IPS-11a (cell line): ENCODE data around the gene ANAPC2.

Experiments
- H3K4me3 ChIP-seq: one replicate; pipeline ENCODE4 v1.5.1; 2013; ENCODE audit warnings: low read depth, low read length, control low read depth

The ANAPC2 gene

DNA sequence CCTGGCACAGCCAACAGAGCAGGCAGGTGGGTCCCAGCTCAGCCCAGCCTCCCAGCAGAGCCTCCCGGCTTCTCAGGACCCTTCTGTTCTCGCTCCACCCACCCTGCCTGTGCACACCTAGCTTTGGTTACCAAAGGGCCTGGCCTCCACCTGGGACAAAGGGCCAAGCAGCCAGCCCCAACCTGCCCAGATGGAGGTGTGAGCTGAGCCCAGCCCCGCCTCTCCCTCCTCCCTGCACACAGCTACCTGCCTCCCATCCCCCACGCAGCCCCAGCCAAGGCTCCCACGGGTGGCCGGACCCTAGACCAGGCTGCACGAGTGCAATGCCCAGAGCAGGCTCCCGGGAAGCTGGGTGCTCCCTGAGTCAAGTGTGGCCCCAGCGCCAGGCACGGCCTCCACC lies 6.5 kb upstream of the ANAPC2 start:
- no peak overlapping the region for H3K4me3 ChIP-seq

DNA sequence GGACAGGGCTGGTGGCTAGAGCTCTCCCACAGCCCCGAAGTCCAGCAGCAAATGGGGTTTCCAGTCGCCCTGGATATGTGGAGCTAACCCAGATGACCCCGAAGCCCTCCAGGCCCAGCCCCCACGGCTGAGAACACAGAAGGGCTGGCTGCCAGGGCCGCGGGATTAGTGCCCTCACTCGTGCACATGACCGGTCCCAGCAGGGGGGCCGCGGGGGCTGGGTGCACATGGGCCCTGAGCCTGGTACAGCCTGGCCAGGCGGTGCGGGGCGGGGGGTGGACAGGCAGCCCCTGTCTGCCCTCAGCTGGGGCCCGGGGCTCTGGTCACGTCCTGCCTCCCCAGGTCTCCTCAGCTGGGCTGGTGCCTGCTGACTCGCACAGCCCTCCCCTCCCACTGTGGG lies 6.0 kb upstream of the ANAPC2 start:
- no peak overlapping the region for H3K4me3 ChIP-seq

DNA sequence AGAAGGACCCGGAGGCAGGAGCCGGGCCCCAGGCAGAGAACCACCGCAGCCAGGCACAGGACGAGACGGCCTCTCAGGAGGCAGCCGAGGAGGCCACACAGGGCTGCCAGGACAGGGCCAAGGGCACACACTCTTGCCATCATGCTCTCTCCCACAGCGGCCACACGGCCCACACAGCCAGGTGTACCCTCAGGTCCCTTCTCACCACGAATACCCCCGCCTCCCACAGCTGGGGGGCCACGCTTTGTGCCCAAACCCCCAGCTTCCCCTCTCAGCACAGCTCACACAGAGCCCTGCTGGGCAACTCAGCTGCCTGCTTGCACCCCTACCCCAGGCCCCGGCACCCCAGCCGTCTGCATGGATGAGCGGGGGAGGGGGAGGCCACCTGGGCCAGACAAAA lies 5.4 kb upstream of the ANAPC2 start:
- no peak overlapping the region for H3K4me3 ChIP-seq

DNA sequence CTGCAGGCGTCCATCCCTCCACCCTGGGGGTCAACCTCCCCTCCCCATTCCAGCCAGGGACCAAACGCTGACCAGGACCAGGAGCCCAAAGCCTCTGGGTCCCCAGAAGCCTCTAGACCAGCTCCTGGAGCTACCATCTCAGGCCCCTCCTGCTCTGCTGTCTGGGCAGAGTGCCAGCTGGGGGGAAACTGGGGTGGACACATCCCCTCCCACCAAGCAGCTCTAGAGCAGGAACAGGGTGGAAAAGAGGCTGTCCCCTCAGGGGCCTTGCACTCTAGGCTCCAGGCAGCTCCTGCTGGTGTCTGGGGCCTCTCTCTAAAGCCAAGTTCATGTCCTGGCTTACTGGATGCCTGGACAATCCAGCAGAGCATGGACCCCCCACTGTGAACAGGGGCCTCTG lies 4.5 kb upstream of the ANAPC2 start:
- H3K4me3 ChIP-seq = no peak overlapping the region

DNA sequence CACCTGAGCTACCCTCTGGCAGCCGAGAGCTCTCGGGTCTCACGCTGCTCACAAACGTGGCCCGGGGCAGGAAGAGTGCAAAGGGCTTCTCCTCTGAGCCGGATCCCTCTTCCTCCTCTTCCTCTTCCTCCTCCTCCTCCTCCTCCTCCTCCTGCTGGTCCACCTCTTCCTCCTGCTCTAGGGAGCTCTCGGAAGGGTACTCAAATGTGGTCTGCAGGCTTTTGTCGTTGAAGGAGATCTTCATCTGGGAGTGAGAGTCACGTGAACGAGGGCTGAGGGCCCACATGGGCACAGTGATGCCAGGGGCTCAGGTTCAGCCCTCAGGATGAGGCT lies 4.1 kb upstream of the ANAPC2 start:
- no peak overlapping the region for H3K4me3 ChIP-seq

DNA sequence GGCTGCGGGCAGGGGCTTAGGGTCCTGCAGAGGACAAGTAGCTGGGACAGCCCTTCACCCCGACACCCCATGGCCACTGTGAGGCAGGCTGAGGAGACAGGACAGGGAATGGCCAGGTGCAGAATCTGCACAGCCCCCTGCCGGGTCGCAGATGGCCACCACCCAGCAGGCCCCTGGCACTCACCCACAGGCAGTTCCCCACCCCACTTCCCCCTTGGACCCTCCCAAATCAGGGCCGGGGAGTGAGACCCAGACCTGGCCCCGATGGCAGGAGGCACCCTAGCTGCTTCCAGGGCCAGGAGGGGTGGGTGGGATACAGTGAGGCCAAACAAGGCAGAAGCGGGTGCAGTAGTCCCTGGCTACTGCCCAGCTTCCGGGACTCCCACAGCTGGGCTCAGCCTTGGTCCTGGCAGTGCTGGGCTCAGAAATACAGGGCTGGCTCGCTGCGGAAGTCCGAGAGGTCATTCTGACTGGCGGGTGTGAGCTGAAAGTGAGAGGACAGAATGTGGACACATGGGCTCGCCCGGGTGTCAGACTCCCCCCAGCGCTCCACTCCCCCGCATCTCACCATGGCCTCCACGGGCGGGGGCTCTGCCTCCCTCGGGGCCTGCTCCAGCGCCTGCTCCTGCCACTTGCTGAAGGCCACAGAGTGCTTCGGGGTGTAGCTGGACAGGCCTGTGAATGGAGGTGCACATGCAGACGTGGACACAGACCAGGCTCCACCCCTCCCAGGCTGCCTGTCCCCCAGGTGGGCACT lies 3.5 kb upstream of the ANAPC2 start:
- H3K4me3 ChIP-seq = no peak overlapping the region

DNA sequence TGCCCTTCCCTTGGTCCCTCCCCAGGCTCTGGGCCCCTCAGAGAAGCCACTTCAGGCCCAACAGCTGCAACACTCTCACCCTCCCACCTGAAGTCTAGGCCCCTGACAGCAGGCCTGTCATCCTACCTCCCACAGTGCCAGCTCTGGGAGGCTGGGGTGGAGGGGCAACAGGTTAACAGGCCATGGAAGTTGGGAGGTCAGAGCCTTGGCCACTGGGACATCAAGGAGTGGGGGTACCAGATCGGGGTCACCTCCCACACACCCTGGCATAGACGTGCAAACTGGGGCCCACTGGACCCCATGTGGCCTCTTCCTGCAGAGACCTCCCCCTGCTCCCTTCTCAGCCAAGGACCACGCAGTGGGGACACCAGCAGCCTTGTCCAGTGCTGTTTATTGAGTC lies 2.9 kb upstream of the ANAPC2 start:
- H3K4me3 ChIP-seq = no peak overlapping the region

DNA sequence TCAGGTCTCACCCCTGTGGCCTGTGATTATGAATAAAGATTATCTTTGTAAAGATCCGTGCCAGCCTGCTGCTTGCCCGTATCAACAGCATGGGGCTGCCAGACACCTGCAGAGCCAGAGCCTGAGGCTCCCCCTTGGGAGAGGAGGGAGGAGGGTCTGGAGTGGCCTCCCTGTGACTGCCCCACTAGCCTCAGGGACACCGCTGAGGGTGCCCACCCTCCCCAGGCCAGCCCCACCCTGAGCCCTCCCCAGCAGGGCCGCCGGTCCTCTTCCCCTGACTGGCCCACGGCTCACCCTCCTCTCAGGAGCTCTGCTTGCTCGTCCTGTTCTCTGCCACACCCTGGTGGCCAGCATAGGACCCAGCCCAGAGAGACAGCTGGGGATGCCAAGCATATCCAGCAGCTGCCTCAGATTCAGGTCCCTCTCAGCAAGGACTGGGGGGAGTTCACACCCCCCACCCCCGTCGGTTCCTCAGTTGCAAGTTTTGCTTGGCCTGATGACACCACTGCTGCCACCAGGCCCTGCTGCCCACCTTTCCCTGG lies 2.0 kb upstream of the ANAPC2 start:
- H3K4me3 ChIP-seq = no peak overlapping the region

DNA sequence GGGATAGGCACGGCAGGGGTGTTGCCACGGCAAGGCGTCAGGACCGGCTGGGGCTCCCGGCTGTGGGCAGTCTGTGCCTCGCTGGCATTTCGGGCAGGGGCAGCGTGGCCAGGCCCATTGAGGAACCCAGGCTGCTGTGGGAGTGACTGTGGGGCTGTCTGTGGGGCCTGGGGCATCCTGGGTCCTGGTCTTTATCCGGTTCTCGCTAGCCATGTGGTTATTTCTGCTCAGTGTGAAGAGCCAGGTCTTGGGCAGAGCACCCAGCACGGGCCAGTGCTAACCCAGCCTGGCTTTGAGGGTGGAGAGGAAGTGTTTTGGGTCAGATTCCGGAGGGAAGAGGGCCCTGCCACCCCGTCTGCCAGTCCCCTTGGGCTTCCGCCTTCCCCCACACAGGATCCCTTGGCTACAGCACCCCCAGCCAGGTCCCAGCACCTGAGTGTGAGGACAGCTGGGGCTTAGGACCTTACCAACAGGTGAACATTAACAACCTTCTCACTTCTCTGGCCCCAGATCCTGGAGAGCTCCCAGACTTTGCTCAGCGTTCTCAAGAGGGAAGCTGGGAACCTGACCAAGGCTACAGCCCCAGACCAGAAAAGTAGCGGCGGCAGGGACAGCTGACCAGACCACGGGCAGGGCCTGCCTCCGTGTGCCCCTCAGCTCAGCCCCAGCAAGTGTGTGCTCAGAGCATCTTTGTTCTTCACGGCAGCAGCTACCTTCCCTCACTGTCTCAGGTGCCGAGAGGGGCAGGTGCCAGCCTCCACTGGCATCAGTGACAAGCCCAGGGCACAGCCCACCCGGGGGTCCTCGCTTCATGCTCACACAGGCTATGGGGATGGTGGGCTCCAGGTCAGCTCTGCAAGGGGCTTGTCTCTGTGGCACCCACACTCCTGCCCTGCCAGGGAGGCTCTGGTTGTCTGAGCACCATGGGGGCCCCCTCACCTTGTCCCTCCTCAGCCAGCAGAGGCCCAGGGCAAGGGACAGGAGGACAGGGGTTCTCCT lies 1.2 kb upstream of the ANAPC2 start:
- peak overlapping the region; percentile 89 for H3K4me3 ChIP-seq

DNA sequence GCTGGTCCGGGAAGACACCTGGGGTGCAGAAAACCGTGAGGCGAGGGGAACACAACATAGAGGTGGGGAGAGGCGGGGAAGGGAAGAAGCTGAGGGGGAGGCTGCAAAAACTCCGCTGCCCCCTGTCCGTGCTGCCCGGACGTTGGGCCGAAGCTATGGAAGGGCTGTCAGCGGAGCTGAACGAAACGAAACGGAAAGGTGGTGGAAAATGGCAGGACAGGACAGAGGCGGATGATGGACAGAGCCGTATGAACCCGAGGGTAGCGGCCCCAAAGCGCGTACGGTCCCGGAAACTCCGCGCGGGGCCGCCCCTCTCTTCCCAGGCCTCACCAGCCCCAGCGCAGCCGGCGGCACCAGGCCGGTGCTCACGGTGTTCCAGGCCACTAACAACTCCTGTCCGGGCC lies 272 bp downstream of the ANAPC2 start:
- peak overlapping the region; percentile 89 for H3K4me3 ChIP-seq

DNA sequence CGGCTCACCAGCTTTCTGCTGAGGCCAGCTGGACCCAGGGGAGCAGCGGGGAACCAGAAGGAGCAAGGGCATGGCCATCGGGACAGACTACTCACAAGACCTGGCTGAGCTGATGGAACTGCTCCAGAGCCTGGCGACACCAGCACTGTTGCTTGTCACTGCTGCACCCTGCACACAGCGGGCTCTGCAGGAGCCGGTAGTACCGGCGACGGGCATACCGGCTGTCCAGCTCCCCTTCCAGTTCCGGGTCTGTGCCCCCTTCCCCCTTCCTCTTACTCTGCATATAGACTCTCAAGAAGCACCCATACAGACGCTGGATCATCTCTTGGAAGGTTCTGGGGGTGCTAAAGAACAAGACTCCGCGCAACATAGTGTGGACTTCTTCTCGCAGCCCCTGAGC lies 974 bp downstream of the ANAPC2 start:
- peak overlapping the region; percentile 89 for H3K4me3 ChIP-seq

DNA sequence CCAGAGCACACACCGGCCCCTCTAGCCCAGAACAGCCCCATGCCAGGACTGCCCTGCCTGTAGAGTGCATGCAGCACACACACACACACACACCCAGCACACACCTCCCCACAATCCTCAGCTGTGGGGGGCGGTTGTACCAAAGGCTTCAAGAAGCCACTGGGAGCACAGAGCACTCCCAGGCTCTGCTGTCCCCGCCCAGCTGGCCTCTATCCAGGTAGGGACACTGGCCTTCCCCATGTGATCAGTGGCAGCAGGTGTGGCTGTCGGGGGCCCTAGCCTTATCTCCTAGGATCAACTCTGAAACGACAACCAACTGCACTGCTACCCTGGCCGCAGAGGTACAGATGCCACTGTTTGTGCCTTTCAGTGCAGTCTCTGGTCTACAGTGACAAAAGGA lies 2.0 kb downstream of the ANAPC2 start:
- H3K4me3 ChIP-seq = no peak overlapping the region

DNA sequence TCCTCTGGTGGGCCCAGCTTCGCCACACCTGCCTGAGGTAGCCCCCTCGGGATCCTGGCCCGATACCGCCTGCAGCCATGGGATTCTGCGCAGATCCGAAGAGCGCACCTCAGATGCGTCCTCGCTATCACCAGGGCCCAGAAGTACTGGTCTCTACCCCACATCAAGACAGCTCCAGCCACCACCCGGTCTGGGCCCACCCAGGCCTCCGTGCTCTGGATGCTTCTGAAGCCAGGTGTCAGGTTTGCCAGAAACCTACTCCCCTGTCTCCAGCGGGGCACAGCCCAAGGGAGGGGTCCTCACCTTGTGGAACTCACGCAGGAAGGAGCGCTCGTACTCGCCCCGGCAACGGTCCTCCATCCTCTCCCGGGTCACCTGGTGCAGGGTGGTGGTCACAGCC lies 2.4 kb downstream of the ANAPC2 start:
- no peak overlapping the region for H3K4me3 ChIP-seq

DNA sequence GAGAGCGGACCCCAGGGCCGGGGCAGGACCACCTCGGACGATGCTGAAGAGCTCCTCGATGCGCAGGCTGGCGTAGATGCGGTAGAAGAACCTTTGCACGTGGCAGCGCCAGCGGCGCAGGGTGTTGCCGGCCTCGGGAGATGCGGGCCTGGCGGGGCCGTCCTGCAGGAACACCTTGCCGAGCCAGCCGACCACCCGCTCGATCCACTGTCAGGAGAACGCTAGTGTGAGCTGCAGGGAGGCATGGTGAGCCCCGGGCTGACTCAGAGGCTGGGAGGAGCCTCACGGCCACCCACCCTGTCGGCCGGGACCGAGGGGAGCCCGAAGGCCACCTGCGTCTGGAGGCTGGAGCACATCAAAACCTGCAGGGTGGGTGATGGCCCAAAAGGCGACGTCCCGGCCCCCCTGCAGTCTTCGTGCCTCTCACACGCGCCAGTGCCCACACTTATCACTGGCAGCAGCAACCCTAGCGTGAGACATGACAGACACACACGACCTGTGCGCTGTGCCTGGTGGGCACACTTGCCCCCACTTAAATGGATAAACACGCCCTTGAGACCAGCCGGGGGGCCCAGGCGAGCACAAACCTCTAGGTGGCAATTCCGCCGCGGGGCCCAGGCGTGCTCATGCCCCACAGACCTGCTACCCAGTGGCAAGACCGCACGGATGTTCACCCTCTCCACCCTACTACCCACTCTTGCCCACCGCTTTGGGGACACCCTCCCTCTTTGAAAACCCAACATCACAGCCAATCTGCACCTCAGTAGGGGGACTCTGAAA lies 3.3 kb downstream of the ANAPC2 start:
- no peak overlapping the region for H3K4me3 ChIP-seq

DNA sequence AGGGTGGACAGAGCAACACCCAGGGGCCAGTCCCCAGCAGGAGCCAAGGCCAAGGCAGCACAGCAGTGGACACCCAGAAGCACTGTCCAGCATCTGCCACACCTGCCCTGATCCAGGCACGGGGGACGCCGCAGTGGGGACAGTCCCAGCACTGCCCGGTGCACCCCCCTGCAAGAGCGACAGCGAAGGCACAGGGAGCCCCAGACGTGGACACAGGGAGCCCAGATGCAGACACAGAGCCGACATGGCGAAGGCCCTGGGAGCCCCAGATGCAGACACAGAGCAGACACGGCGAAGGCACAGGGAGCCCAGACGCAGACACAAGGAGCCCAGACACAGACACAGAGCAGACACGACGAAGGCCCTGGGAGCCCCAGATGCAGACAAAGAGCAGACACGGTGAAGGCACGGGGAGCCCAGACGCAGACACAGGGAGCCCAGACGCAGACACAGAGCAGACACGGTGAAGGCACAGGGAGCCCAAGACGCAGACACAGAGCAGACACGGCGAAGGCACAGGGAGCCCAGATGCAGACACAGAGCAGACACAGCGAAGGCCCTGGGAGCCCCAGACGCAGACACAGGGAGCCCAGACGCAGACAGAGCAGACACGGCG lies 4.3 kb downstream of the ANAPC2 start:
- H3K4me3 ChIP-seq = no peak overlapping the region

DNA sequence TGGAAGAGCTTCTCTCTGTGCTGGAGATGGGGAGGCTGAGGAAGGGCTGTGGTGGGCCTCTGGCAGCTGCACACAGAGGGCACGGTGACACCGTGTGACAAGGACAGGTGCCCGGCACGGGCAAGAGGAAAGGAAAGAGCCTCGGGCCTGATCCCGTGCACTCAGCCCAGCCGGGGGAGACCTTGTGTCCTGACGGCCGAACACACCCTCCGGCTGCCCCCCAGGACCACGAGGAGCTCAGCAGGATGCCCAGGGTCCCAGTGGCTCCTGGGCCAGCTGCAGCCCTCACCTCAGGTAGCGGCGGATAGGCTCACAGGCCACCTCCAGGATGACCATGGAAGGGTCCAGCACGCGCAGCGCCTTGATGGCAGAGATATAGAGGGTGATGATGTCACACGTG lies 5.5 kb downstream of the ANAPC2 start:
- H3K4me3 ChIP-seq = no peak overlapping the region

DNA sequence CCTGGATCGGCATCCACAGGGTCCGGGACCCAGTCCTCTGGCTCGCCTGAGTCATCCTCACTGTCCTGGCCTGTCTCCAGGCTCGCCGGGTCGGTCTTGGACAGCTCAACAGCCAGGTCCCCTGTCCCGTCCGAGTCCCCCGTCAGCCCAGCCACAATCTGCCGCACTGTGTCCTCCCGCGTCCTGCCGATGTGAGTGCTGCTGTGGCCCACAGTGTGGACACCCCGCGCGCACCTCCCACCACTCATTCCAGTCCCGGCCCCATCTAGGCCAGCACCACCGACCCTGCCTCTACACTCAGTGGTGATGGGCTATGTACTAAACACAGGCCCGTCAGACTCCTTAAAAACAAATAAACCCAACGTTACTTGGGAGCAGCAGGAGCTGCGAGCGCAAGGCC lies 6.7 kb downstream of the ANAPC2 start:
- no peak overlapping the region for H3K4me3 ChIP-seq

DNA sequence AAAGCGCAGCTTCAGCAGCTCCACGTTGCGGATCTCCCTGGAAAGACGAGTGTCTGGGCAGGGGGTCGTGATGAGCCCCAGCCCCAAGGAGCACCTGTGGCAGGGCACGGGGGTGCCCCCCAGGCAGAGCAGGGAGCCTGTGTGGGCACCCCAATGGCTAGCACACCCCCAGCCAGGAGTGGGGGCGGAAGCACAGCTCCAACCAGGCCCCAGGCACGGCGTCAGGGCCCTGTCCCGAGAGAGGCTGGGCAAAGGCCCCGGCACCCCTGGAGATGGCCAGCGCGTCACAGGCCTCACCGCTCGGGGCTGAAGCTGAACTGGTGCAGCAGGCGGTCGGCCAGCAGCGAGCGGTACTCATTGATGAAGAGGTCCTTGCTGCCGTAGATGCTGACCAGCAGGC lies 7.9 kb downstream of the ANAPC2 start:
- no peak overlapping the region for H3K4me3 ChIP-seq

DNA sequence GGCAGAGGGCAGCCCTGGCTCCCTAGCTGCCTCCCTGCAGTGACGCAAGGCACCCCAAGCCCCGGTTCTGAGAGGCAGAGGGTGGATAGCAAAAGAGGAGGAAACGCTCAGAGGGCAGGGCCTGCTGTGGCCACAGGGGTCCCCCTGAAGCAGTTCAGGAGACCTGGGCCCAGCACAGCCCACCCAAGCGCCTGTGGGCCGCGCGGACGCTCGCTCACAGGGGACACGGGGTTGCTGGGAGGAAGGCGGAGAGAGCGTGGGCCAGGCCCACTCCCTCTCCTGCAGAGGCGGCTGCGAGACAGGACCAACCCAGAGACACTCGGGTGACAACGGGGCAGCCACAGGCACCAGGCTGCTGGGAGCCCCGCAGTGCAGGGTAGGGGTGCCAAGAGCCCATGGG lies 8.6 kb downstream of the ANAPC2 start:
- H3K4me3 ChIP-seq = no peak overlapping the region

DNA sequence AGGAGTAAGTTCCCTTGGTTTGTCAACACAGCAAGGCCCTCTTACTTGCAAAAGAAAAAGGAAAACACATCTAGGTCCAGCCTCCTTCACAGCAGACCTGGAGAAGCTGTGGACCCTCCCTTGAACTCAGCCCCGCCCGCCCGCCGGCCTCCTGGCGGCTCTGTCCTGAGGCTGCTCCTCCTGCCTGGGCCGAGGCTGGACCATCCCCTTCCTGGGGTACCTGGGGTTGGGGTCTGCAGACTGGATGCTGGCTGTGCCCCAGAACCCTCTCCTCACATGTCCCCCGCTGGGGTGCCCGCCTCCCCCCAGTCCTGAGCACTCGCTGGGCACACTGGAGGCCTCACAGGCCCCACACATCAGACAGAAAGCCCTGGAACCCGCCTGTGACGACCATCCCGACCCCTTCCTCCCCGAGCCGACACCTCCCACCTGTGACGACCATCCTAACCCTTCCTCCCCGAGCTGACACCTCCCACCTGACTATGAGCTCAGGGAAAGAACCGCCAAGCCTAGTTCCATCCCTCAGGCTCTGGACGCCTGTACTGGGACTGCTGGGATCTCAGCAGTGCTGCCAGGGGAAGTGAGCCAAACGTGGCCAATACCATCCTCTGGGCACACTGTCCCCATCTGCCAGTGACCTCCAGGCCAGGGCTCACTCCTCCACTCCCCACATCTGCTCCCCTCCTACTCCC lies 9.3 kb downstream of the ANAPC2 start:
- no peak overlapping the region for H3K4me3 ChIP-seq
